GM21529 (cell line): Measurements from ENCODE around the gene APLNR.

Experiments used
- ATAC-seq: cut with Tn5 transposase; IDR thresholded peaks from one replicate; pipeline ENCODE4 v1.9.1; 2021; ENCODE audit not compliant: unreplicated experiment

The APLNR gene

GRCh38 chr11:57251491-57252104 lies 14.5 kb upstream of the APLNR start:
- ATAC-seq, result no peak

DNA sequence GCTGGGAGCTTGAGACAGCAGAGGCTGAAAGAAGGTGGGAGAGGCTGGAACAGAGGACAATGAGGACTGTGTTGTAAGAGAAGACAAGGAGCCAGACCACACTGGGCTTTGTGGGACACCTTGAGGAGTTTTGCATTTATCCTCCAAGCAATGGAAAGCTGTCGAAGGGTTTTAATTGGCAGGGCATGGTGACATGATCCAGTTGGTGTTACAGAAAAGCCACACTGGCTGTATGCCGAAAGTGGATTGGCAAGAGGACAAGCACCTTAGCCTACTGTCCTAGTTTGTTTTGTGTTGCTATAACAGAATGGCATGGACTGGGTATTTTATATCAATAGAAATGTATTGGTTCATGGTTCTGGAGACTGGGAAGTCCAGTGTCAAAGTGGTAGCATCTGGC lies 14.0 kb upstream of the APLNR start:
- no peak for ATAC-seq

- ATAC-seq, result no peak
Observed at GRCh38 chr11:57249384-57250319, 12.6 kb upstream of the APLNR start.

GRCh38 chr11:57248780-57249383 lies 11.8 kb upstream of the APLNR start:
- no peak for ATAC-seq

GRCh38 chr11:57244911-57245310 lies 7.9 kb upstream of the APLNR start:
- no peak for ATAC-seq

DNA sequence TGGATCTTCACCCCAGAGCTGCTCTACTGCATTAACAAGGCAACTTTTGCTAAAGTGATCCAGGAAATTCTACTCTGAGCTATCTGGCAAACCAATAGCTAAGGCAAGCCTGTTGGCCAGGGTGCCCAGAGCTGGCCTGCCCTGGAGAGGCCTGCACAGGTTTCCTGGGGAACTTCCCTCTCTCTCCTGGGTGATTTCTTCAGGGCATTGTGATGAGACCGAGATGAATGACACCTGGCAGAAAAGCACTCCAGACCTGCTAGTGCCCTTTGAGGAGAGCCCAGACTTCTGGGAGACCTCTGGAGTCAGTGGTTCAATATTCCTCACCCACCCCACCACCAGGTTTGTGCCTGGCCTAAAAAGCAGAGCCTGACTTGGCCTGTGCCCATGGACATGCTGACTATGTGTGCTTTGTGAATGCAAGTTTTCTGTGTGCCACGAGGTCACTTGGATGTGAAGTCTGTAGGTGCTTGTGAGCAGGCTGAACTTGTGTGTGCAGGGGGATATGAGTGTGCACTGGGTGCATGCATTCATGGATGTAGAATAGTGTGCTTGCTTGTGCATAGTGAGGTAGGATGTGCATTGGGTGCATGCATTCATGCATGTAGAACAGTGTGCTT lies 4.4 kb upstream of the APLNR start:
- ATAC-seq, result no peak

- no peak for ATAC-seq
Observed at GRCh38 chr11:57240757-57241156, 3.7 kb upstream of the APLNR start.

GRCh38 chr11:57240007-57240406 lies 3.0 kb upstream of the APLNR start:
- no peak for ATAC-seq

DNA sequence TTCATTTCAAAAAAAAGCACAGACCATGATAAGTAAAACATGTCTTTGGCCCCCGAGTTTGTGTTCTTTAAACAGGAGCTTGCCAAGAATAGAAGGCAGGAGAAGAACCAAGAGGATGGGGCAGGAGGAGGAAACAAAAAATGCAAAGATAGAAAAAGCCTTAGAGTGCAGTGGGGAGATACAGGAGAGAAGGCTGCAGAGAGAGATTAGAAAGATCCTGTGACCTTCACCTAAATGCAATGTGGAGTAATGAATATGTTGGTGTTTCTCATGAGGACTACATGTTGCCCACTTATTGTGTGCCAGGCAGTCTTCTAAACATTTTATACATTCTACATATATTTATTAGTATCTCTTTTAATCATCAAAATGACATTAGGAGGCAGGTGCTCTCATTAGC lies 2.3 kb upstream of the APLNR start:
- no peak for ATAC-seq

DNA sequence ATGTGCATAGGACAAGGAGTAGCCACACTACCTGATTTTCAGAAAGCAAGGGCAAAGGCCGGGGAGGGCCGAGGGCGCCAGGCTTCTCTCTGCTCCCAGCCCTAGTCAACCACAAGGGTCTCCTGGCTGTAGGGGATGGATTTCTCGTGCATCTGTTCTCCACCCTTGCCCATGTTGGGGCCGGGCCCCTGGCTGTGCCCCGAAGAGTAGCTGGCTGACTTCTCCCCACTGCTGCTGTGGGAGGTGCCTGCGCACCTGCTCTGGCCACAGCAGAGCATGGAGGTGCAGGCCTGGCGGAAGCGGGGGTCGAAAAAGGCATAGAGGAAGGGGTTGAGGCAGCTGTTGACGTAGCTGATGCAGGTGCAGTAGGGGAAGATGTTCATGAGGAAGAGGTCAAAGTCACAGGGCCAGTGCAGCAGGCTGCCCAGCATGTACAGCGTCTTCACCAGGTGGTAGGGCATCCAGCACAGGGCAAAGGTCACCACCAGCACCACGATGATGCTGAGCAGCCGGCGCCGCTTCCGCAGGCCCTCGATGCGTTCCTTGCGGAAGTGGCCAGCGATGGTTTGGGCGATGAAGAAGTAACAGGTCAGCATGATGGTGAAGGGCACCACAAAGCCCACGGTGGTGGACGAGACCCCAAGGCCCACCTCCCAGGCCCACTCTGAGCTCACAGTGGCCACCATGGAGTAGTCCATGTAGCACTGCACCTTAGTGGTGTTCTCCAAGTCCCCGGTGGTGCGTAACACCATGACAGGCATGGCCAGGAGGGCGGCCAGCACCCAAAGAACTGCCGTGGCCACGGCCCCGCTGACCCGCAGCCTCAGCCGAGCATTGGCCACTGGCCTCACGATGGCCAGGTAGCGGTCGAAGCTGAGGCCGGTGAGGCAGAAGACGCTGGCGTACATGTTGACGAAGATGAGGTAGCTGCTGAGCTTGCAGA lies 1.0 kb downstream of the APLNR start:
- no peak for ATAC-seq

DNA sequence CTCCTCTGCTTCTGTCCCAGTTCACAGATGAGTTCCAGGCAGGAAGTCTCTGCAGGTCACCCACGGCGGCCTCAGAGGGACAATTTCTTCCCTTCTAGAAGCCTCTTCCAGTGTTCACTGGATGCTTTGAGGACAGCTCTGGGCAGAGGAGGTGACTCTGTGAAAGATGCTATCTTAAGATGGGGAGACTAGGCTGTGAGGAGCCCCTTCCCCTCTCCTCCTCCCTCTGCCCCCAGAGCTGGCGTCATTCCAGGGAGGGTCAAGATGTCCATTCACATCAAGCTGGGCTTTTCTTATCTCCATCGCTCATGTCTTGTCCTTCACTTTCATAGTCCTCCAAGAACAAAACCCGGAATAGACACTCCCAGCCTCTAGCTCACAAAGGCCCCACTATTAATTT lies 3.3 kb downstream of the APLNR start:
- no peak for ATAC-seq

- no peak for ATAC-seq
Observed at GRCh38 chr11:57231539-57232253, 5.4 kb downstream of the APLNR start.

DNA sequence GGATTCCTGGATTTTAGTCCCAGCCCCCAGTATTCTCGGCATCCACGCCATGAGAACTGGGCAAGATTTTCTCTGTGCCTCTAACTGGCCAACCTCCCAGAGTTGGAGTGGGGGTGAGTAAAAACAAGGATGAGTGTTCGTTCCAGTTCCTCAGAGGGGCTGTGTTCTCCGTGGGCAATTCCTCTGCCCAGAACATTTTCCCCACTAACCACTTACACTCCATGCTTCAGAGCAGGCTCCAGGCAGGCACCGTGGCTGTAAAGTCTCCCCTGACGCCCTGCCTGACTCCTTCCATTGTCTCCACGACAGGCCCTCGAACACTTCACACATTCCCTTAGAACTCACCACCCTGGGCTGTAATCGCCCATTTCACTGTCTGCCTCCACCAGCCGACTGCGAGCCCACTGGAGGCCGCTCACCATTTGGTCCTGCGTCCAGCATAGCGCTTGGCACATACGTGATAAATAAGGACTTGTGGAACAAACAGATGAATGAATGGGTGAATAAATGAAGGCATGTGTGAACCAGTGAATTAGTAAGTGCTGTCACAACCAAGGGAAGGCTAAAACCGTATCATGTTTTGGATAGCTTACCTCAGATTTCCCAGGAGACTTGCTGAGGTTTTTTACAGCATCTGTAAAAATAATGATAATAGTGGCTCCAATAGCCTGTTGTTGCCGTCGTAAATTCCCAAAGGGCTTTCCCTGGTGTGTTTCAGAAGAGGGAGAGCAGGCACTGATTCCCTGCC lies 6.1 kb downstream of the APLNR start:
- no peak for ATAC-seq

DNA sequence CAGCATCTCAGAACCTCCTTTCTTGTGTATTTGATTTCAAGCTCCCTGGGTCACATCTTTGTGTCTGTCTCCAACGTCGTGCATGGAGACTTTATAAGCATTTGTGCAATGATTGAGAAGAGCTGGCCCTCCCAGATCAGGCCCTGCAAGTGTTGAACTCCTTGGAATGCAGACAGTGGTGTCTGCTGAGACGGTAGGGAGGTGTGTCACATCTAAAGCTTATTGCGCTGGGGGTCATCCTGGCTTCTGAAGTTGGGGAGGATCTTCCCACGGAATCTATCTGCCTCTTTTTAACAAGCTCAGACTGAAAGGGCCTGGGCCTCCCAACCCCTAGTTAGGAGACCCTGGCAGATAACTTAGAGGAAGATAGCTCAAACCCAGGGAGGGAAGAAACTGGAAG lies 6.7 kb downstream of the APLNR start:
- no peak for ATAC-seq

DNA sequence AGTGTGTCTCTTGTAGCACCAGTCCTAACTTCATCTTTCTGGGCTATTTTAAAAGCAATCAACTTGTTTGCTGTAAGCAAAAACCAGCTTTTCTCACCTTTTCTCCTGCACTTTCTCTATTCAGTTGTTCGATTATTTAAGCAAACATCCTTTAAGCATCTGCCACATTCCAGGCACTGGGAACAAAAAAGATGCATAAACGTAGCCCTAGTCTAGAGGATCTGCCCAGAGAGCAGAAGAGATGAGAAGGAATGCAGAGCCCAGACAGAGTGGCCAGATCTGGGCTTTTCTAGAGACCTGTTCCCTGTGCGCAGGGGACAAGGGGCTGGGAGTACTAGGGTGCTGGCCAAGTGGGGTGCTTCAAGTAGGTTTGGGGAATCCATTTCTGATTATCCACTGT lies 8.4 kb downstream of the APLNR start:
- ATAC-seq, result no peak

DNA sequence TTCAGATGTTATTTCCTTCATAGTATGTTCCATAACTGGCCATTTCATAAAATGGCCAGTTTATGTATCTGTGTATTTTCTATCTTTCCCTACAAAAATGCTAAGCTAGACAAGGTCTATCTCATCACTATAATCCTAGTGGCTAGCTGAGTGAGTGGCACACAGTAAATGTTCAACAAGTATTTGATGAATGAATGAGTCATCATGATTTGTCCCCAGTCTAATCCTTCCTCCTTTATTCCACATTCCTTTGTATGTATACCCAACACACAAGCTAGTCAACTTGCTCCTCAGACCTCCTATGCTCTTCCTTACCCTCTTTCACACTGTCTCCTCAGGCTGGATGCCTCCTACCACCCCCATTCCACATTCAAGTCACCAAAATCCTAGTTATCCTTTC lies 12.5 kb downstream of the APLNR start:
- no peak for ATAC-seq

- no peak for ATAC-seq
Observed at GRCh38 chr11:57224128-57224527, 12.9 kb downstream of the APLNR start.

DNA sequence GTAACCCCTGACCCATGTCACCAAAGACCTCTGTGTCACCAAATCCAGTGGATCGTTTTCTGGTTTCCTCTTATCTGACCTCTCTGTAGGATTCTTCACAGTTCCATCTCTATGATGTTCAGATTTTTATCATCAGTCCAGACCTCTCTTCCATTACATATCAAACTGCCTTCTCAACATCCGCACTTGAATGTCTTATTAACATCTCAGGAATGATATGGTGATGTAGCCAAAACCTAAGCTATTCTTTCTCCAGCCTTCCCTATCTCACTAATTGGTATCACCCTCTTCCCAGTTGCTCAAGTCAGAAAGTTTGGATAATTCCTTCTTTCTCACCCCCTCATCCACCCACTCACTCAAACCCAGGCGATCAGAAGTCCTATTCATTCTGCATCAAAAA lies 13.4 kb downstream of the APLNR start:
- no peak for ATAC-seq

GRCh38 chr11:57222239-57222638 lies 14.8 kb downstream of the APLNR start:
- no peak for ATAC-seq
